ENCODE results near the gene CNOT4.

CNOT4 gene

DNA sequence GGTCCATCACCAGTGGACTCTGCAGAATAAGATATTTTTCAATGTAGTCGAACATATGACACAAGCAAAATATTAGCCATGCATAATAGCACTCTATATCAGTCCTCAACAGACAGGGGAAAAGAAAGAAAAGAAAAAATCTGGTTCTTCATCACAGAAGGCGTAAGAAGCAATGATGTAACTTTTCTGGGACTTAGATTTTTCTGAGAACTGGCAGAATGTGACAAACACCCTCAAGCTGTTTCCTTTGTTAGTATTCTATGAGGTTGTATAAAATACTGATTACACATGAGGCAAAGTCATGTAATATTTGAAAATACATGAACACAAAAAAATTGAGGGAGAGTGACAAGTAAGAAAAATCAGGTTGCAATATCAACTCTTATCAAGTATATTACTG, 84.9 kb downstream of the CNOT4 start:
- H3K4me2 ChIP-seq: no peak overlapping the region
- H2AFZ ChIP-seq (ENCODE audit: low read depth): no peak overlapping the region
- H3K27me3 ChIP-seq (ENCODE audit: insufficient read depth, low read depth): no peaks in the 10 kb centered on the region
- no peaks in the 10 kb centered on the region; the same call in 1 of the 2 replicates for H4K20me1 ChIP-seq (ENCODE audit: insufficient read depth)
- H3K4me3 ChIP-seq (IDR thresholded peaks at IDR 0.05; ENCODE audit: insufficient read depth, low read depth, low read length): no peak overlapping the region
- no peak overlapping the region for H3K9ac ChIP-seq
- no peak for TF ChIP-seq CTCF (conservative IDR thresholded peaks at IDR 0.05; ENCODE audit: low read depth, low read length)
- peaks cover 35% of the 10 kb centered on the region; the same call in 1 of the 2 replicates for H3K79me2 ChIP-seq (ENCODE audit: insufficient read depth, low read depth)
- H3K27ac ChIP-seq: no peak overlapping the region
- H3K4me1 ChIP-seq (ENCODE audit: low read depth, poor library complexity, severe bottlenecking): no peaks in the 10 kb centered on the region
- no peaks in the 10 kb centered on the region for H3K36me3 ChIP-seq (ENCODE audit: insufficient read depth)

DNA sequence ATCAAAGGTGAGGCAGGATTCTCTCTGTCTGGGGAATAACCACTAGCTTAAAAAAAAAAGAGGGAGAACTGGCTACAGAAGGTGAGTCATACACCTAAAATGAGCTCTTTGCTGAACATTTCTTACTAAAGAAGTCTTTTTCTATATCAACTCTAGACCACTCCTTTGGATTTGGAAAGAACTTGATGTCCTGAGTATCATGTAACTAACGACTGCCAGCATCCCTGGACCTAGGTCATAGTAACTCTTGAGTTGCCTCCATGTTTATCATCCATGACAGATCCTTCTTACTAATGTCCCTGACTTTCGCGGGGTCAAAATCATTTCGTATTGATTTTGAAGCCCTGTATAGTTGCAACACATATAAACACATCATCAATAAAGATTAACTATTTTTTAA, 89.1 kb downstream of the CNOT4 start:
- Histone ChIP-seq H3K4me3 (IDR thresholded peaks at IDR 0.05; ENCODE audit: insufficient read depth, low read depth, low read length) (no peak overlapping the region), H4K20me1 (ENCODE audit: insufficient read depth) (0 out of 2 replicates have a peak, but pooled peaks cover 8% of the 10 kb centered on the region), H3K4me1 (ENCODE audit: low read depth, poor library complexity, severe bottlenecking) (no peaks in the 10 kb centered on the region), H3K36me3 (ENCODE audit: insufficient read depth) (no peaks in the 10 kb centered on the region), H3K9ac (no peak overlapping the region), H2AFZ (ENCODE audit: low read depth) (no peak overlapping the region), H3K27me3 (ENCODE audit: insufficient read depth, low read depth) (no peaks in the 10 kb centered on the region), H3K27ac (no peak overlapping the region), H3K4me2 (no peak overlapping the region), H3K79me2 (ENCODE audit: insufficient read depth, low read depth) (peaks cover 18% of the 10 kb centered on the region; the same call in 1 of the 2 replicates)
- TF ChIP-seq CTCF (conservative IDR thresholded peaks at IDR 0.05; ENCODE audit: low read depth, low read length): no peak

DNA sequence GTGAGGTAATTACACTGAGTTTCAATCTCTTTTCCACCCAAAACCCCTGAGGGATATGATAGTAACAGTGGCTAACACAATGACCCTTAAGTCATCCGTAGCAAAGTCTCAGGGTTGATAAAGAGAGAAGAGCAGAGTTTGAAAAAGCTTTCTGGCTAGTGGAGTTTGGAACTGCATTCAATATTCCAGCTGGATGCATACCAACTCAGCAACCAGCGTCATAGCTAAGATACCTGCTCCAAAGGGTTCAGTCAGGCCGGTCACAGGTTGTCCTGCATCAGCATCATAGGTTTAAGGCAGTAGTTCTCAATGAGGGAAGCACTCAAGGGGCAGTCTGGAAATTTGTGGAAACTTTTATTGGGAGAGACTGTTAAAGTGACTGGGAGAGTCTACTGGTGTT, 93.5 kb downstream of the CNOT4 start:
- no peak overlapping the region for H3K4me3 ChIP-seq (IDR thresholded peaks at IDR 0.05; ENCODE audit: insufficient read depth, low read depth, low read length)
- H2AFZ ChIP-seq (ENCODE audit: low read depth): no peak overlapping the region
- no peak for TF ChIP-seq CTCF (conservative IDR thresholded peaks at IDR 0.05; ENCODE audit: low read depth, low read length)
- H3K36me3 ChIP-seq (ENCODE audit: insufficient read depth): no peaks in the 10 kb centered on the region
- H3K79me2 ChIP-seq (ENCODE audit: insufficient read depth, low read depth): no peaks in the 10 kb centered on the region
- 0 out of 2 replicates have a peak, but pooled peaks cover 8% of the 10 kb centered on the region for H4K20me1 ChIP-seq (ENCODE audit: insufficient read depth)
- H3K4me2 ChIP-seq: no peak overlapping the region
- no peaks in the 10 kb centered on the region for H3K4me1 ChIP-seq (ENCODE audit: low read depth, poor library complexity, severe bottlenecking)
- H3K27ac ChIP-seq: no peak overlapping the region
- H3K9ac ChIP-seq: no peak overlapping the region
- H3K27me3 ChIP-seq (ENCODE audit: insufficient read depth, low read depth): no peaks in the 10 kb centered on the region

DNA sequence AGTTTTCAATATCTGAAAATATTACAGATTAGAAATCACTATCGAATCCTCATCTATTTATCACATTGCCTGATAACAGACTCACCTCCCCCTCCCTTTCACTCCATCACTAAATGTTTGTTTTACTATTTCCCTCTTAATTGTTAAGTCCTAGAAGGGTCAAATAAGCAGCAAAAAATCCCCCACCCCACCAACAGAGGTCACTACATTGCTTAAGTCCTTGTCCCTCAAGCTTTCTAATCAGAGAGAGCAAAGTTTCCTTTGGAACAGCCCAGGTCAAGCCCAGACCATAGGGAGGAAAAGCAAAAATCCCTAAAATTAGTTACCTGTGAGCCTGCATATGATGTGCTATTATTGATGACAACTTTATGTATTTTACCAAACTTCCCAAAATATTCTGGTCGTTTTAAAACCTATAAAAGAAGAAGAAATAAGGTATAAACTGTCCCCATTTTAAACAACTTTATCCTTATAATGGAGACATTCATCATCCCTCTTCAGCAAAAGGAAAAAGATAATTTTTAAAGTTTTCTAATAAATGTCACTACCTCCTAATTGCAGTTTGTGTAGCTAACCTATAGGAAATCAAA, 95.0 kb downstream of the CNOT4 start:
- no peaks in the 10 kb centered on the region for H3K27me3 ChIP-seq (ENCODE audit: insufficient read depth, low read depth)
- no peak overlapping the region for H3K27ac ChIP-seq
- no peak overlapping the region for H3K9ac ChIP-seq
- H3K36me3 ChIP-seq (ENCODE audit: insufficient read depth): no peaks in the 10 kb centered on the region
- H3K4me1 ChIP-seq (ENCODE audit: low read depth, poor library complexity, severe bottlenecking): no peaks in the 10 kb centered on the region
- H4K20me1 ChIP-seq (ENCODE audit: insufficient read depth): 0 out of 2 replicates have a peak, but pooled peaks cover 8% of the 10 kb centered on the region
- H2AFZ ChIP-seq (ENCODE audit: low read depth): no peak overlapping the region
- H3K79me2 ChIP-seq (ENCODE audit: insufficient read depth, low read depth): no peaks in the 10 kb centered on the region
- no peak overlapping the region for H3K4me2 ChIP-seq
- peak; percentile 91 for TF ChIP-seq CTCF (conservative IDR thresholded peaks at IDR 0.05; ENCODE audit: low read depth, low read length)
- no peak overlapping the region for H3K4me3 ChIP-seq (IDR thresholded peaks at IDR 0.05; ENCODE audit: insufficient read depth, low read depth, low read length)
